A549 treated with CpdA at 1 μM for 4 hours (cell line): Measurements from ENCODE around the gene CASD1. TPM values are rescaled to one million over a fixed set of nuclear protein-coding genes. Genes with fewer than 3 reads are reported as not detected.

Experiments used
- total RNA-seq: library from RNA; stranded (reverse); fragments of 200-300 nt; extraction: Qiagen RNA extraction; gene quantifications from 5 replicates; pipeline ENCODE4 v1.2.3, GENCODE V29; 2022; ENCODE audit warnings: low read depth

CASD1 gene
- 8.8 to 10.9 TPM (median 9.8 TPM) in 5 replicates for total RNA-seq

DNA sequence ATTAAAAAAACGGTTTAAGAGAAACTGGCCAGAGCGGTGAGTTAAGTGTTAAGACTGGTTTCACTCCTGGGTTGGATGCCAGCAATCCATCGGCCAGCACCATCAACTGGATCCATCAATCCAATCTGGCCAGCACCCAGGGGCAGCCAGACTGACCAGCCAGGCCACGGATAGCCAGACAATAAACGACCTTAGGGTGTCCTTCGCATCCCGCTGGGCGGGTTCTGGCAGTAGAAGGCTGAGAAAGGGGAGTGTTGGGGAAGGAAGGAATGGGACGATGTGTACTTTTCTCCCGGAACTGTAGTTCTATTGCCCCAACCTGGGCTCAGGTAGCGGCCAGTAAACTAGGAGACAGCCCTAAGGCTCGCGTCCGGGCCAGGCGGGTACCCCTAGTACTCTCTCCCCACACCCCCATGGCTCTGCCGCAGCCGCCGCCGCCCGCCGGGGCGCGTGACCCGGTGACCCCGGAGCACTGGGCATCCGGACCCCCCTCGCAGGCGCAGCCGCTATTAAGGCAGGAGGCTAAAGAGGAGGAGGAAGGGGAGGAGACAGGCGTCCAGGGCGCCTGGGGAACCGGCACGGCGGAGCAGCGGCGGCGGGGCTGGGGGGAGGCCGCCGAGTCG lies at the start of gene CASD1:
Gene CASD1, plus strand, starts transcription at position 546 of the 623 bp plus-strand sequence. CDS start 276 bp downstream, outside the sequence.

Other genes with a start within 250 kb of the CASD1 start
- not detected in 5 replicates for gene COL1A2, start 114.9 kb upstream of the CASD1 start, total RNA-seq
- 50.4 to 54.0 TPM (median 51.9 TPM) in 5 replicates for gene SGCE, start 146.3 kb downstream of the CASD1 start, total RNA-seq